ENCODE data around the gene TPRN.

GRCh38 chr9:137227853-137228505 lies 27.4 kb upstream of the TPRN start:
- TF ChIP-seq CTCF (IDR thresholded peaks at IDR 0.05 in 2 of 3, conservative IDR thresholded peaks at IDR 0.05 in 1 of 3; ENCODE audit: borderline replicate concordance in 1 of 3, insufficient read depth in 1 of 3, low read depth in 2 of 3, low read length in 2 of 3) (no peak), POLR2A (IDR thresholded peaks at IDR 0.05; ENCODE audit: borderline replicate concordance, extremely low read depth, insufficient read depth, insufficient read length) (no peak), ELF1 (IDR thresholded peaks at IDR 0.05; ENCODE audit: borderline replicate concordance, low read depth) (no peak), EZH2 (IDR thresholded peaks at IDR 0.05) (no peak), YY1 (IDR thresholded peaks at IDR 0.05; ENCODE audit: extremely low read depth, insufficient replicate concordance, low read depth, low read length) (no peak), EZH2phosphoT487 (IDR thresholded peaks at IDR 0.05; ENCODE audit: borderline replicate concordance) (no peak), MAX (IDR thresholded peaks at IDR 0.05) (no peak)
